ENCODE measurements around the gene PROP1. TPM values are rescaled to one million over a fixed set of nuclear protein-coding genes. Genes with fewer than 3 reads are reported as not detected.

PROP1 gene
- total RNA-seq, 2 donors from 2014 or later, result not detected

DNA sequence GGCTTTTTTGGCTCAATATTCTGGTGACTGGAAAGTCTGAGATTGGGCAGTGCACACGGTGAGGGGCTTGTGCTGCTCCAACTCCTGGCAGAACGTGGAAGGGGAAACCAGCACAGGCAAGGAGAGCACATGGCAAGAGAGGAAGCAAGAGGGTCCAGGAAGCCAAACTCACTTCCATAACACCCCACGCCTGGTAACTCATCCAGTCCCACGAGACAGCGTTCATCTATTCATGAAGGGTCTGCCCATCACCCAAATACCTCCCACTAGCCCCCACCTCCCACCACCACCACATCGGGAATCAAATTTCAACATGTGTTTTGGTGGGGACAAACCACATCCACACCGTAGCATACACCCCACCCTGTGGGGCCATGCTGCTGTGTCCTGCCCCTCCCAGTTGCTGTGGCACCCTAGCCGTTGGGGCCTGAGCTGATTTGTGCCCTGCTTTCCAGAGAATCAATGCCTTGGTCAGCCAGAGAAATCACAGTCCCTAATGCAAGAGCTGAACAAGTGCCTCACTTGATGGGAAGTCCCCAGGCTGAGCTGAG lies 27.3 kb downstream of the PROP1 start:
- 81 to 88% methylated on average over 8 of the region's 8 CpGs for WGBS, 2 donors
- ATAC-seq (no peak), DNase-seq (no peak)
- Histone ChIP-seq H3K27me3 (no peaks in the 10 kb centered on the region), H3K9me3 (no peaks in the 10 kb centered on the region), H3K4me1 (no peaks in the 10 kb centered on the region), H3K36me3 (replicated peaks in 1 of 2; ENCODE audit: insufficient read depth in 1 of 2, low read depth in 2 of 2) (no peaks in the 10 kb centered on the region), H3K4me3 (no peak overlapping the region), H3K27ac (no peak overlapping the region)
- intact Hi-C loops (cut with DNase I), result no loop called here
- TF ChIP-seq POLR2A (IDR thresholded peaks at IDR 0.05), result no peak
- TF ChIP-seq, protein P1, sequence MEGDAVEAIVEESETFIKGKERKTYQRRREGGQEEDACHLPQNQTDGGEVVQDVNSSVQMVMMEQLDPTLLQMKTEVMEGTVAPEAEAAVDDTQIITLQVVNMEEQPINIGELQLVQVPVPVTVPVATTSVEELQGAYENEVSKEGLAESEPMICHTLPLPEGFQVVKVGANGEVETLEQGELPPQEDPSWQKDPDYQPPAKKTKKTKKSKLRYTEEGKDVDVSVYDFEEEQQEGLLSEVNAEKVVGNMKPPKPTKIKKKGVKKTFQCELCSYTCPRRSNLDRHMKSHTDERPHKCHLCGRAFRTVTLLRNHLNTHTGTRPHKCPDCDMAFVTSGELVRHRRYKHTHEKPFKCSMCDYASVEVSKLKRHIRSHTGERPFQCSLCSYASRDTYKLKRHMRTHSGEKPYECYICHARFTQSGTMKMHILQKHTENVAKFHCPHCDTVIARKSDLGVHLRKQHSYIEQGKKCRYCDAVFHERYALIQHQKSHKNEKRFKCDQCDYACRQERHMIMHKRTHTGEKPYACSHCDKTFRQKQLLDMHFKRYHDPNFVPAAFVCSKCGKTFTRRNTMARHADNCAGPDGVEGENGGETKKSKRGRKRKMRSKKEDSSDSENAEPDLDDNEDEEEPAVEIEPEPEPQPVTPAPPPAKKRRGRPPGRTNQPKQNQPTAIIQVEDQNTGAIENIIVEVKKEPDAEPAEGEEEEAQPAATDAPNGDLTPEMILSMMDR (IDR thresholded peaks at IDR 0.05), result no peak

DNA sequence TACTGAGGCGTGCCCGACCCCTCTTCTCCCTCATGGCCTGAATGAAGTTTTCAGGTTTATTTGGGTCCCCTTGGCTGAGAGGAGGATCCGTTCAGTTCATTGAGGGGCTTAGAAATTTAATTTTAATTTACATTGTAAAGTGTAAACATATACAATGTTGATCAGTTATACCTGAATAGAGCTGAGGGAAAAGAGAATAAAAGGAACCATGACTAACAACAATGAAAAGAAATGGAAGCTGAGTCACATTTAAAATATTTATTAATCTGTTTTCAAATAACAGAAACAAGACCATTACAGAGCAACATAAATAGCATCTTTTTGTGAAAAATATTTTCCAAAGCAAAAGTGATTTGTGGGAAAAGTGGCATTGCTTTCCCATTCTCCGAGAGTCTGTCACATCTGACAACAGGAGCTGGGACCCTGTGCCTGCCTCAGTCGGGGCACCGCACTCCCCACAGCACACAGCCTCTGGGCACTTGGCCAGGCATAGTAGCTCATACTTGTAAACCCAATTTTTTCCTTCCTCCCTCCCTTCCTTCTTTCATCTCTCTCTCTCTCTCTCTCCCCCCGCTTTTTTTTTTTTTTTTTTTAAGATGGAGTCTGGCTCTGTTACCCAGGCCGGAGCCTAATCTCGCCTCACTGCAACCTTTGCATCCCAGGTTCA lies 28.7 kb downstream of the PROP1 start:
- no peaks in the 10 kb centered on the region for H3K27me3 ChIP-seq
- H3K9me3 ChIP-seq, result no peaks in the 10 kb centered on the region
- H3K27ac ChIP-seq, result no peak overlapping the region
- intact Hi-C loops (cut with DNase I), result no loop called here
- H3K36me3 ChIP-seq (replicated peaks in 1 of 2; ENCODE audit: insufficient read depth in 1 of 2, low read depth in 2 of 2), result no peaks in the 10 kb centered on the region
- no peak overlapping the region for H3K4me3 ChIP-seq
- WGBS, 2 donors, result 90 to 91% methylated on average over 9 of the region's 9 CpGs
- ATAC-seq (no peak), DNase-seq (no peak)
- TF ChIP-seq, protein P1 (IDR thresholded peaks at IDR 0.05), result no peak
- TF ChIP-seq POLR2A (IDR thresholded peaks at IDR 0.05), result no peak
- no peaks in the 10 kb centered on the region for H3K4me1 ChIP-seq

DNA sequence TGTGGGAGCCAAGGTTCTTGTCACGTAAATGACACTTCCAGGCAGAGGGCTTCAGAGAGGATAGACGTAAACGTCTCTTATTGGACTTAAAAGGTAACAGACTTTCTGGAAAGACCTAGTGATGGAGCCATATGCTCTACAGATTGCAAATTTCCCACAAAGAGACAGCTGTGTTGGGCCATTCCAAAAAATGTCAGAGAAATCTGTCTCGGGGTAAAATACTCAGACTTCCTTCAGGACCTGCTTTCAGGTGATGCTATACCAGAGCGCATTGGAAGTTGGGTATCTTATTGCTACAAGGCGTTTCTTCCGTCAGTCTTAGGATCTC lies 29.2 kb downstream of the PROP1 start:
- Histone ChIP-seq H3K4me3 (no peak overlapping the region), H3K36me3 (replicated peaks in 1 of 2; ENCODE audit: insufficient read depth in 1 of 2, low read depth in 2 of 2) (no peaks in the 10 kb centered on the region), H3K9me3 (no peaks in the 10 kb centered on the region), H3K27ac (no peak overlapping the region), H3K27me3 (no peaks in the 10 kb centered on the region), H3K4me1 (no peaks in the 10 kb centered on the region)
- TF ChIP-seq, protein P1 (IDR thresholded peaks at IDR 0.05), result no peak
- TF ChIP-seq POLR2A (IDR thresholded peaks at IDR 0.05), result no peak
- ATAC-seq (peak; percentile 40), DNase-seq (no peak)
- 58 to 66% methylated on average over 7 of the region's 7 CpGs for WGBS, 2 donors
- intact Hi-C loops (cut with DNase I), result no loop called here

DNA sequence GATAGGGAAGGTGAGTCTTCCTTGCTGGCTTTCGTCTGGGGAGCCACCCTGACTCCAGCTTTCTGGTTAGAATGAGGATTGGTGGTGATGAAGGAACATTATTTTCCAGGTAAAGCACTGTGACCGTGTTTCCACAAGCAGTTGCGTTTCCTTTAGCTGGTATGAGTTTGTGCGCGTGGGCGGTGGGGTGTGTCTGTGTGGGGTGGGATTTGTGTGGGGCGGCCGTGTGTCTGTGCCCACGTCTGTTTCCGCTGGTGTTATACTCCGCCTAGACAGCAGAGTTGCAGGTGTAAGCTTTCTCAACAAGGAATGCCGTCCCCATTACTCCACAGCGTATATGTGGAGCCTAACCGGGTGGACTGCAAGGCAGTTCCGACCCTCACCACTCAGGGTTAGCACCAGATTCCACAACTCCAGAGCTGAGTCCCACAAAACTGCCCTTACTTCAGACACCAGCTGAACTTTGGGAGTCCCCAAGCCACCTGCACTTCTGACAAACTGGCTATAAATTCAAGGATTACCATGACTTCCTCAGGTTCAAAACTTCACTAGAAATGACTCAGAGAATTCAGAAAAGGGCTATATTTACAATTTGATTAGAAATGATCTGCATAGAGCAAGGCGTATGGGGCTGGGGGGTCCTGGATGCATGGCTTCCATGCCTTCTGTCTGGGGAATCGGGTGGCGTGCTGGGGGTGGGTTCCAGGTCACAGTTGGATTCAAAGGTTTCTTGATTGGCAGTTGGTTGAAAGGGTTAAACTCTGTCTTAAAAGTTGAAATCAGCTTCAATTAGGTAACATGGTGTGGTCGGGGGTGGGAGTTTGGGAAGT lies 29.8 kb downstream of the PROP1 start:
- H3K4me1 ChIP-seq, result no peaks in the 10 kb centered on the region
- H3K9me3 ChIP-seq, result no peaks in the 10 kb centered on the region
- 83 to 84% methylated on average over 19 of the region's 19 CpGs for whole genome bisulfite sequencing, 2 donors
- H3K27me3 ChIP-seq, result no peaks in the 10 kb centered on the region
- no peak overlapping the region for H3K27ac ChIP-seq
- TF ChIP-seq, protein P1 (IDR thresholded peaks at IDR 0.05), result no peak
- no peak for TF ChIP-seq POLR2A (IDR thresholded peaks at IDR 0.05)
- ATAC-seq (no peak), DNase-seq (no peak)
- no peaks in the 10 kb centered on the region for H3K36me3 ChIP-seq (replicated peaks in 1 of 2; ENCODE audit: insufficient read depth in 1 of 2, low read depth in 2 of 2)
- no peak overlapping the region for H3K4me3 ChIP-seq
- intact Hi-C loops (cut with DNase I), result no loop called here
